Ovary (tissue), 9 donors: Measurements from ENCODE around the gene TRIM65. TPM values are rescaled to one million over a fixed set of nuclear protein-coding genes. Genes with fewer than 3 reads are reported as not detected.

Experiments
- DNase-seq, 5 donors: peaks; one replicate each; pipeline ENCODE4 v3.0.0-alpha.2; 2019 to 2020
- H3K27ac ChIP-seq, 2 donors: fragments of 200-600 bp; one replicate each; pipeline versions ENCODE4 v1.5.1 to v1.8.0; 2019 to 2022
- H3K27me3 ChIP-seq: fragments of 200-600 bp; one replicate; pipeline ENCODE4 v1.8.0; 2022
- H3K36me3 ChIP-seq: fragments of 200-600 bp; sonication (generic); one replicate; pipeline ENCODE4 v1.5.1; 2019
- H3K4me1 ChIP-seq: one replicate; pipeline ENCODE4 v1.8.1; 2013; ENCODE audit warnings: mild to moderate bottlenecking, moderate library complexity; ENCODE audit not compliant: insufficient read depth
- H3K4me3 ChIP-seq: fragments of 200-600 bp; sonication (generic); one replicate; pipeline ENCODE4 v1.5.1; 2017
- H3K9me3 ChIP-seq, 2 donors: fragments of 200-600 bp in 1 of 2; sonication (generic) in 1 of 2; one replicate each; pipeline versions ENCODE4 v1.5.1 to v1.8.1; 2013 to 2019; ENCODE audit warnings: mild to moderate bottlenecking in 1 of 2, moderate library complexity in 1 of 2
- EP300 ChIP-seq: sonication (generic); formaldehyde crosslinking; IDR thresholded peaks from one replicate; pipeline ENCODE4 v1.6.1; 2017; ENCODE audit warnings: antibody characterized with exemption
- POLR2A ChIP-seq: fragments of 450-650 bp; IDR thresholded peaks from one replicate; pipeline ENCODE4 v1.6.1; 2017; ENCODE audit warnings: antibody characterized with exemption, mild to moderate bottlenecking, moderate library complexity
- WGBS, 3 donors: extraction: QIAGEN DNeasy Blood & Tissue Kit in 1 of 3; methylation state at CpG; one replicate each; pipeline versions ENCODE4 v1.1.5 to v1.1.7; 2013 to 2017; 5-methylcytosine and 5-hydroxymethylcytosine counted together
- intact Hi-C, 4 donors: fragments of 100-400 bp; cut with DNase I; formaldehyde crosslinking; loops; one replicate each; pipeline versions ENCODE4 v1.11.0 to v1.15.1; 2022 to 2023
- polyA plus RNA-seq, 2 donors: library from polyadenylated mRNA; stranded (reverse); fragments of 200-250 nt in 1 of 2; fragments of 350-450 nt in 1 of 2; fragmentation: Illumina TruSeq in 1 of 2; extraction: RNeasy Lipid Tissue Mini Kit (QIAGEN cat#74804) in 1 of 2; gene quantifications; one replicate each; pipeline ENCODE4 v1.2.3, GENCODE V29; 2013 to 2014
- total RNA-seq, 7 donors: library from RNA; depleted of rRNA in 2 of 7; stranded (reverse); fragments of >200 nt in 2 of 7; fragmentation: NEBNext Ultra II Directional in 3 of 7; extraction: Animal tissue kit (Norgen Biotek cat#: 25700) in 3 of 7; gene quantifications; one replicate each; pipeline versions ENCODE4 v1.1.0 to v1.2.4, GENCODE V29; 2016 to 2023
- TF ChIP-seq, protein P1 (sequence below), 3 donors: fragments of 450-650 bp in 2 of 3; fragments of 200-600 bp in 1 of 3; IDR thresholded peaks; one replicate each; pipeline versions ENCODE4 v1.5.1 to v1.8.0; 2016 to 2022; ENCODE audit warnings: antibody characterized with exemption in 3 of 3, mild to moderate bottlenecking in 1 of 3
- donor health status: DM: no; HTN: no; CAD: no; lungs with moderate emphysema.
- donor health status: DM: no; HTN: no; CAD: no.
- donor health status: Bipolar disorder and iron deficiency.
- donor health status: DM: yes; HTN: yes; CAD: no.
- donor health status: DM: no; HTN: no; CAD: no.
- donor health status: DM: yes; HTN: yes; CAD: no.

The TRIM65 gene
- total and polyA plus RNA-seq, 9 donors: 10.4 to 28.0 (median 24.1) TPM

DNA sequence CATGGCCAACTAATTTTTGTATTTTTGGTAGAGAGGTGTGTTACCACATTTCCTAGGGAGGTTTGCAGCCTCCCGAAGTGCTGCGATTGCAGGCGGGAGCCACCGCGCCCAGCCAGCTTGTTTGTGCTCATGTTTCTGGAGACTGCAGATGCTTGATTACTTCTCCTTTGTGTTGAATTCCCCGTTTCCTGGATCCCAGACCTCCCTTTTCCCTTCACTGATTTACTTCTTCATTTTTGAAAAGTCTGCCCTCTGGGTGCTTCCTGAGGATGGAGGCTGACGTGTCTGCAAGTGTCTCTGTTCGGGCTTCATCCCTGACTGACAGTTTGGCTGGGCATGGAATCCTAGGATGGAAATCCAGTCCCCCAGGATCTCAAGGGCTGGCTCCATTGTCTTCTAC lies 11.3 kb downstream of the TRIM65 start:
- Histone ChIP-seq H3K27me3 (no peaks in the 10 kb centered on the region), H3K4me1 (no peaks in the 10 kb centered on the region), H3K36me3 (no peaks in the 10 kb centered on the region), H3K27ac (no peak overlapping the region), H3K9me3 (no peaks in the 10 kb centered on the region), H3K4me3 (no peak overlapping the region)
- DNase-seq: no peak
- 77 to 79% (median 78%) methylated on average over 8 of the region's 8 CpGs for WGBS, 3 donors
- intact Hi-C loops: no loop called here
- TF ChIP-seq, protein P1, sequence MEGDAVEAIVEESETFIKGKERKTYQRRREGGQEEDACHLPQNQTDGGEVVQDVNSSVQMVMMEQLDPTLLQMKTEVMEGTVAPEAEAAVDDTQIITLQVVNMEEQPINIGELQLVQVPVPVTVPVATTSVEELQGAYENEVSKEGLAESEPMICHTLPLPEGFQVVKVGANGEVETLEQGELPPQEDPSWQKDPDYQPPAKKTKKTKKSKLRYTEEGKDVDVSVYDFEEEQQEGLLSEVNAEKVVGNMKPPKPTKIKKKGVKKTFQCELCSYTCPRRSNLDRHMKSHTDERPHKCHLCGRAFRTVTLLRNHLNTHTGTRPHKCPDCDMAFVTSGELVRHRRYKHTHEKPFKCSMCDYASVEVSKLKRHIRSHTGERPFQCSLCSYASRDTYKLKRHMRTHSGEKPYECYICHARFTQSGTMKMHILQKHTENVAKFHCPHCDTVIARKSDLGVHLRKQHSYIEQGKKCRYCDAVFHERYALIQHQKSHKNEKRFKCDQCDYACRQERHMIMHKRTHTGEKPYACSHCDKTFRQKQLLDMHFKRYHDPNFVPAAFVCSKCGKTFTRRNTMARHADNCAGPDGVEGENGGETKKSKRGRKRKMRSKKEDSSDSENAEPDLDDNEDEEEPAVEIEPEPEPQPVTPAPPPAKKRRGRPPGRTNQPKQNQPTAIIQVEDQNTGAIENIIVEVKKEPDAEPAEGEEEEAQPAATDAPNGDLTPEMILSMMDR (IDR thresholded peaks at IDR 0.05): no peak
- no peak for TF ChIP-seq EP300

DNA sequence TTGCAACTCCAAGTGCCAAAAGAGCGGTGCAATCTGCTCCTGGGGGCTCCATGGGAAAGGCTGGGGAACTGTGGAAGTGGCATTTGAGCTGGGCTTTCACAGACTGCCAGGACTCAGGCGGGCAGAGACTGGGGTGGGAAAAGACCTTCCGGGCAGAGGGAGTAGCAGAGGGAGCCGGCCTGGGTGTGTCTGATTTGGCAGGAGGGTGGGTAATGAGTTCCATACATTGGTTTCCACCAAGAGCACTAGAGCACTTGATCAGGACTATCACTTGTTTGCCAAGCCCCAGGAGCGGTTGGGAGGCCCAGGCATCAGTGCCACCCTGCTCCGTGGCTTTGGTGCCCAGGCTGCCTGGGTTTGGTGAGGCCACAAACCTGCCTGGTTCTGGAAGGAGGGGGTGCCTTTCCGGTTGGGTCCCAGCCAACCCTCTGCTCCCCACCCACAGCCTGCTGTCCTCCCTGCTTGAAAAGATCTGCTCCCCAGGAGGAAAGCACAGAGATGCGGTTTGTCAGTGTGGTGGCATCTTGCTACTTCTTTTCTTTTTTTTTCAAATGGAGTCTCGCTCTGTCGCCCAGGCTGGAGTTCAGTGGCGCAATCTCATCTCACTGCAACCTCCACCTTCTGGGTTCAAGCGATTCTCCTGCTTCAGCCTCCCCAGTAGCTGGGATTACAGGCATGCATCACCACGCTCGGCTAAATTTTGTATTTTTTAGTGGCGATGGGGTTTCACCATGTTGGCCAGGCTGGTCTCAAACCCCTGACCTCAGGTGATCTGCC lies 14.9 kb downstream of the TRIM65 start:
- no peak overlapping the region for H3K27ac ChIP-seq
- no peak for TF ChIP-seq EP300
- no peak for TF ChIP-seq POLR2A
- TF ChIP-seq, protein P1 (IDR thresholded peaks at IDR 0.05): no peak
- 82 to 89% (median 88%) methylated on average over 15 of the region's 15 CpGs for WGBS, 3 donors

DNA sequence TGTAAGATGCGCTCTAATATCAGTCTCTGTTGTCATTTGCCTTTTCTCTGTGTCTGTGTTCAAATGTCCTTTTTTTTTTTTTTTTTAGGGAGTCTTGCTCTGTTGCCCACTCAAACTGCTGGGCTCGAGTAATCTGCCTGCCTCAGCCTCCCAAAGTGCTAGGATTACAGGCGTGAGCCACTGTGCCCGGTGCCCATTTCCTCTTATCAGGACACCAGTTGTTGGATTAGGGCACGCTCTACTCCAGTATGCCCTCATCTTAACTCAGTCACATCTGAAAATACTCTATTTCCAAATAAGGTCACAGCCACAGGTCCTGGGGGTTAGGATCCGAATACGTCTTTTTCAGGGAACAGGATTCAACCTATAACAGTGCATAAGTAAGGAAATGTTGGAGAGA lies 16.5 kb downstream of the TRIM65 start:
- TF ChIP-seq EP300: no peak
- TF ChIP-seq, protein P1 (IDR thresholded peaks at IDR 0.05): no peak
- no peak for TF ChIP-seq POLR2A
- no peak overlapping the region for H3K4me3 ChIP-seq
- H3K27me3 ChIP-seq: no peaks in the 10 kb centered on the region
- intact Hi-C loops: no loop called here
- no peak overlapping the region for H3K27ac ChIP-seq
- WGBS, 3 donors: 66 to 72% (median 67%) methylated on average over 7 of the region's 7 CpGs
- no peak for DNase-seq
- H3K9me3 ChIP-seq: no peaks in the 10 kb centered on the region
- peaks cover 16% of the 10 kb centered on the region for H3K4me1 ChIP-seq
- no peaks in the 10 kb centered on the region for H3K36me3 ChIP-seq

More for the DNA sequence above, 14.9 kb downstream of the TRIM65 start:
- intact Hi-C loops: no loop called here
- H3K4me3 ChIP-seq: no peak overlapping the region
- H3K9me3 ChIP-seq: no peaks in the 10 kb centered on the region
- DNase-seq: no peak
- H3K4me1 ChIP-seq: peaks cover 5% of the 10 kb centered on the region
- H3K27me3 ChIP-seq: no peaks in the 10 kb centered on the region
- no peaks in the 10 kb centered on the region for H3K36me3 ChIP-seq

DNA sequence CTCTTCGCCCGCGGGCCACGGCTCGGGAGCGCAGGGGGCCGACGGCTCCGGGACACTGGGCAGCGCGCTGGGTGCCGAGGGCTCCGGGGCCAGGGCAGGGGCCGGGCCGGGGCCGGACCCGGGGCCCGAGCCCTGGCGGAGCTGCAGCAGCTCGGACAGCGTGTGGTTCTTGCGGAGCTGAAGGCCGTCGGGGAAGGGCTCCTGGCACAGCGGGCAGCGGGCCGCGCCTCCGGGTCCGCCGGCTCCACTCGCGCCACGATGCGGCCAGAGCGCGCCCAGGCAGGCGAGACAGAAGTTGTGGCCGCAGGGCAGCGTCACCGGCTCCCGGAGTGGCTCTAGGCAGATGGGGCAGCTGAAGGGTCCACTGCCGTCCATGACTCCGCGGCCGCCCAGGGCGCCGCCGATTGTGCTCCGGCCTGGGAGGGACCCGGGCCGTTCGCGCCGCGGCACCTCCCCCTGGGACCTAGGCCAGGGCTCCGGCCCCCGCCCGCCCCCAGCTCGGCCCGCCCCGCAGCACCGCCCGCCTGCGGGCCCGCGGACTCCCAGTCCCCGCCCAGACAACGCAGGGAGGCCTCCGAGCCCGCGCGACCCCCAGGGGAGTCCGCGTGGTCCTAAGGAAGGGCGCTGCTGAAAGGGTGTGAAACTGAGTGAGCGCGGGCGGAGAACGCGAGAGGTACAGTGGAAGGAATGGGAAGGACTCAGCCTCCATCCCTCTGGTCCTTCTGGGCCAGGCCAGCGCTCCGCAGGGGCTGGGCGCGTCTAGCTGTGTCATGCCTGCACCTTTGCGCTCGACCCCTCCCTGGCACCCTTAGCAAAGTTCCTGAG lies 18.4 kb downstream of the TRIM65 start, which contains the start of gene TRIM47:
TSS of gene TRIM47 (minus strand) at position 408 of the 825 bp plus-strand sequence. CDS start at position 375, 33 bp downstream.
- Histone ChIP-seq H3K9me3 (no peaks in the 10 kb centered on the region), H3K4me3 (peak within 1 kb of the TSS; percentile 48), H3K27me3 (no peaks in the 10 kb centered on the region), H3K36me3 (no peaks in the 10 kb centered on the region), H3K27ac (peak within 1 kb of the TSS; percentile 83 to 87), H3K4me1 (peaks cover 16% of the 10 kb centered on the region)
- peak; percentile 71 to 87 (median 79) for DNase-seq
- WGBS, 3 donors: 1 to 2% (median 1%) methylated on average over 50 to 87 of the region's 87 CpGs
- TF ChIP-seq, protein P1 (IDR thresholded peaks at IDR 0.05): peak; percentile 7 to 40 (median 11)
- TF ChIP-seq POLR2A (peak; percentile 53), EP300 (no peak)
- intact Hi-C loops: loop anchor here in 1 of 4 donors (10.0 kb wide), 1 partner anchor 104 kb away; a partner anchor contains a TSS
